Peyer's patch (tissue), 4 donors: ENCODE data around the gene EPC2. TPM values are rescaled to one million over a fixed set of nuclear protein-coding genes. Genes with fewer than 3 reads are reported as not detected.

ENCODE experiments used
- DNase-seq, 3 donors: peaks; one replicate each; pipeline ENCODE4 v3.0.0-alpha.2; 2017 to 2019
- H3K27ac ChIP-seq, 4 donors: fragments of 200-600 bp; sonication (generic); one replicate each; pipeline ENCODE4 v1.5.1; 2016 to 2019
- H3K27me3 ChIP-seq, 2 donors: fragments of 200-600 bp; sonication (generic); one replicate each; pipeline ENCODE4 v1.5.1; 2019
- H3K36me3 ChIP-seq, 3 donors: fragments of 200-600 bp; sonication (generic); one replicate each; pipeline ENCODE4 v1.5.1; 2016 to 2019
- H3K4me1 ChIP-seq, 4 donors: fragments of 200-600 bp; sonication (generic); one replicate each; pipeline ENCODE4 v1.5.1; 2016 to 2019
- H3K4me3 ChIP-seq, 4 donors: fragments of 200-600 bp; sonication (generic); 1 replicate in 3 of 4; 2 replicates in 1 of 4; pipeline ENCODE4 v1.5.1; 2016 to 2019; ENCODE audit warnings: mild to moderate bottlenecking in 1 of 4
- H3K9me3 ChIP-seq, 4 donors: fragments of 200-600 bp; sonication (generic); one replicate each; pipeline ENCODE4 v1.5.1; 2016 to 2019; ENCODE audit warnings: mild to moderate bottlenecking in 1 of 4
- POLR2A ChIP-seq, 2 donors: fragments of 450-650 bp; IDR thresholded peaks; one replicate each; pipeline ENCODE4 v1.5.1; 2017; ENCODE audit warnings: antibody characterized with exemption in 2 of 2, mild to moderate bottlenecking in 2 of 2, moderate library complexity in 2 of 2
- total RNA-seq, 4 donors: library from RNA; depleted of rRNA; stranded (reverse); fragments of >200 nt; gene quantifications; one replicate each; pipeline ENCODE4 v1.1.0, GENCODE V29; 2016
- TF ChIP-seq, protein P1 (sequence below), 6 experiments: fragments of 450-650 bp in 4 of 6; fragments of 200-600 bp in 2 of 6; sonication (generic) in 1 of 6; IDR thresholded peaks; one replicate each; pipeline ENCODE4 v1.5.1; 2017 to 2019; ENCODE audit warnings: antibody characterized with exemption in 6 of 6, mild to moderate bottlenecking in 3 of 6, moderate library complexity in 1 of 6

Gene EPC2
- total RNA-seq, 4 donors from 2014 or later, result 22.6 to 70.1 (median 28.3) TPM

DNA sequence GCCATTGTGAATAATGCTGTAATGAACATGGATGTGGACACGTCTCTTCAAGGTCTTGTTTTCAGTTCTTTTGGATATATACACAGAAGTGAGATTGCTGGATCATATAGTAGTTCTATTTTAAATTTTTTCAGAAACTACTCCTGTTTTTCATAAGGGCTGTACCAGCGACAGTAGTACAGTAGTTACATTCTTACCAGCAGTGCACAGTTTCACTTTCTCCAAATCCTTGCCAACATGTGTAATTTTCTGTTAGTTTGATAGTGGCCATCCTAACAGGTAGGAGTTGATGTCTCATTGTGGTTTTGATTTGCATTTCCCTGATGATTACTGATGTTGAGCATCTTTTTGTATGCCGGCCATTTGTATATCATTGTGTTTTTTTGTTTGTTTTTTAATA, 81.7 kb downstream of the EPC2 start:
- Histone ChIP-seq H3K36me3 (no peaks in the 10 kb centered on the region), H3K4me3 (no peak overlapping the region), H3K27me3 (no peaks in the 10 kb centered on the region), H3K27ac (no peak overlapping the region), H3K4me1 (peaks cover 0 to 7% (median 0%) of the 10 kb centered on the region in 4 donors), H3K9me3 (peaks cover 0 to 4% (median 0%) of the 10 kb centered on the region in 4 donors)
- no peak for DNase-seq
- TF ChIP-seq POLR2A (IDR thresholded peaks at IDR 0.05), result no peak
- TF ChIP-seq, protein P1, sequence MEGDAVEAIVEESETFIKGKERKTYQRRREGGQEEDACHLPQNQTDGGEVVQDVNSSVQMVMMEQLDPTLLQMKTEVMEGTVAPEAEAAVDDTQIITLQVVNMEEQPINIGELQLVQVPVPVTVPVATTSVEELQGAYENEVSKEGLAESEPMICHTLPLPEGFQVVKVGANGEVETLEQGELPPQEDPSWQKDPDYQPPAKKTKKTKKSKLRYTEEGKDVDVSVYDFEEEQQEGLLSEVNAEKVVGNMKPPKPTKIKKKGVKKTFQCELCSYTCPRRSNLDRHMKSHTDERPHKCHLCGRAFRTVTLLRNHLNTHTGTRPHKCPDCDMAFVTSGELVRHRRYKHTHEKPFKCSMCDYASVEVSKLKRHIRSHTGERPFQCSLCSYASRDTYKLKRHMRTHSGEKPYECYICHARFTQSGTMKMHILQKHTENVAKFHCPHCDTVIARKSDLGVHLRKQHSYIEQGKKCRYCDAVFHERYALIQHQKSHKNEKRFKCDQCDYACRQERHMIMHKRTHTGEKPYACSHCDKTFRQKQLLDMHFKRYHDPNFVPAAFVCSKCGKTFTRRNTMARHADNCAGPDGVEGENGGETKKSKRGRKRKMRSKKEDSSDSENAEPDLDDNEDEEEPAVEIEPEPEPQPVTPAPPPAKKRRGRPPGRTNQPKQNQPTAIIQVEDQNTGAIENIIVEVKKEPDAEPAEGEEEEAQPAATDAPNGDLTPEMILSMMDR (IDR thresholded peaks at IDR 0.05), result no peak

DNA sequence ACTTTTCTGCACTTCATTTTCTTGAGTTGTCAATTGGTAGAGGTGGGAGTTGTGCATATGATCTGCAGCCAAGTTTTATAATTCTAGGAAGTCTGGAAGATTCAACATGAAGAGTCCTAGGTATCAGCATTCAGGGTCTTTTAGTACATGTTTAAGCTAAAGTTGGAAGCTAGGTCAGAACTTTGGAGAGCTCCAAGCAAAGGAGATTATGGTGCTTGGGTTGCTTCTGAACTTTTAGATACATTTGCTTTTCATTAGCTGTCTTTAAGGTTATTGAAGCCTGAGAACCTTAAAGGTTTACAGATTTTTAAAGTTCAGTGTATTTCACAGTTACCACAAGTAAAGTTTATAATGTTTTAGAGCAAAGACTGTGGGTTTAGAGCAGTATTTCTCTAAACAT, 85.5 kb downstream of the EPC2 start:
- Histone ChIP-seq H3K27me3 (no peaks in the 10 kb centered on the region), H3K4me3 (no peak overlapping the region), H3K36me3 (no peaks in the 10 kb centered on the region), H3K4me1 (no peaks in the 10 kb centered on the region), H3K27ac (no peak overlapping the region), H3K9me3 (peaks cover 0 to 4% (median 0%) of the 10 kb centered on the region in 4 donors)
- DNase-seq, result no peak
- TF ChIP-seq, protein P1 (IDR thresholded peaks at IDR 0.05), result no peak
- TF ChIP-seq POLR2A (IDR thresholded peaks at IDR 0.05), result no peak

DNA sequence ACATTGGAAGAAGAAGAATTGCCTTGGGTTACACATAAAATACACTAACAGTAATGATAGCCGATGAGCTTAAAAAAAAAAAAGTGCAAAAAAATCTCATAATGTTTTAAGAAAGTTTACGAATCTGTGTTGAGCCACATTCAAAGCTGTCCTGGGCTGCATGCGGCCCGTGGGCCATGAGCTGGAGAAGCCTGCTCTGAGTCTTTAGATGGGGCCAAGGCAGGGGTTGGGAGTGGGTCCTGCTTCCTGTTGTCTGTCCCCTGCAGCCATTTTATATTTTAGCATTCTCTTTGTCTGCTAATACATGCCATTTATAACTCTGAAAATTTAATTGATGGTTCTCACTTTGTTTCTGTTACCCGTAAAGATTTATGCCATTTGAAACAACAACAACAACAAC, 93.2 kb downstream of the EPC2 start:
- Histone ChIP-seq H3K27me3 (no peaks in the 10 kb centered on the region), H3K9me3 (no peaks in the 10 kb centered on the region), H3K4me3 (no peak overlapping the region), H3K4me1 (no peaks in the 10 kb centered on the region), H3K27ac (no peak overlapping the region), H3K36me3 (no peaks in the 10 kb centered on the region)
- no peak for TF ChIP-seq POLR2A (IDR thresholded peaks at IDR 0.05)
- TF ChIP-seq, protein P1 (IDR thresholded peaks at IDR 0.05), result no peak
- DNase-seq, result no peak

DNA sequence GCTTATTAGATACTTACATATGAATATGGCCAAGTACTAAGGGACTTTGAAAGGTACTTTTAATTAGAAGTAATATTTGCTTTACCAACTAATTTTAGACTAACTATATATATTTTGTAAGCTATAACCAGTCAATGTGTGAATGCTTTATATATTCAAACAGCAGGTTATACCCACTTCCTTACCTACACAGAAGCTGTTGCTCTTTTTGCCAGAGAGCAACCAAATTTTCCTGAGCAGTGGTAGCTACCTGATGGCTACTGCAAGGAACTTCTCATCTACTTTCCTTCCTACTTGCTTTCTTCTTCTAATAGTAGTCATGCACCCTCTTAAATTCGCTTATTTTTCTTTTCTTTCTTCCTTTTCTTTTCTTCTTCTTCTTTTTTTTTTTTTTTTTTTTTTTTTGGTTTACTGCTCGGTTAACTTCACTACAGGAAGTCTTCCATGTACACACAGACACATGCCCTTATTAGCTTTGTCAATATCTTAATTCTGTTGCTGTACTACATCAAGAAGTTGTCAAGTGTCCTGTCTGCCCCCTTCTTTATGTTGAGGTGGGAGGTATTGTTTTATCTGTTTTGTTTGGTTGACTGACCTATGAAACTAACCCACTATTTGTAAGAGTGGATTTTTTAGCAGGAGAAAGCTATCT, 95.0 kb downstream of the EPC2 start:
- no peaks in the 10 kb centered on the region for H3K9me3 ChIP-seq
- no peaks in the 10 kb centered on the region for H3K36me3 ChIP-seq
- H3K27me3 ChIP-seq, result no peaks in the 10 kb centered on the region
- no peaks in the 10 kb centered on the region for H3K4me1 ChIP-seq
- H3K4me3 ChIP-seq, result no peak overlapping the region
- DNase-seq, result no peak
- H3K27ac ChIP-seq, result no peak overlapping the region
- TF ChIP-seq, protein P1 (IDR thresholded peaks at IDR 0.05), result no peak
- TF ChIP-seq POLR2A (IDR thresholded peaks at IDR 0.05), result no peak

DNA sequence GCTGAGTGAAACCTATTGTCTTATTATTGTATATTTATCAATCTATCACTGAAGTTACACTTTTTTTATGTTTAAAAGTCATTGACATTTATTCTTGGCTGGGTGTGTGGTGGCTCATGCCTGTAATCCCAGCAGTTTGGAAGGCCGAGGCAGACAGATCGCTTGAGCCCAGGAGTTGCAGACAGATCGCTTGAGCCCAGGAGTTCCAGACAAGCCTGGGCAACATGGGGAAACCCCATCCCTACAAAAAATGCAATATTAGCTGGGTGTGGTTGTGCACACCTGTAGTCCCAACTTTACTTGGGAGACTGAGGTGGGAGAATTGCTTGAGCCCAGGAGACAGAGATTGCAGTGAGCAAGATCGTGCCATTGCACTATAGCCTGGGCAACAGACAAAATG, 97.8 kb downstream of the EPC2 start:
- H3K27me3 ChIP-seq, result no peaks in the 10 kb centered on the region
- no peaks in the 10 kb centered on the region for H3K36me3 ChIP-seq
- TF ChIP-seq POLR2A (IDR thresholded peaks at IDR 0.05), result no peak
- TF ChIP-seq, protein P1 (IDR thresholded peaks at IDR 0.05), result no peak
- H3K27ac ChIP-seq, result no peak overlapping the region
- no peaks in the 10 kb centered on the region for H3K9me3 ChIP-seq
- DNase-seq, result no peak
- peaks cover 0 to 5% (median 0%) of the 10 kb centered on the region in 4 donors for H3K4me1 ChIP-seq
- no peak overlapping the region for H3K4me3 ChIP-seq
